HEK293 (cell line): ENCODE data around the gene BICRAL.

Experiments used
- CTCF ChIA-PET: fragments of 350-600 bp; formaldehyde crosslinking; extraction: SDS; loops from one replicate; lab custom pipeline; 2021; ENCODE audit warnings: antibody characterized with exemption; lab: Yijun Ruan, JAX
- POLR2A ChIA-PET: fragments of 300-600 bp; formaldehyde crosslinking; extraction: SDS; loops from one replicate; lab custom pipeline; 2020; ENCODE audit warnings: antibody characterized with exemption, inconsistent platforms; lab: Yijun Ruan, JAX
- H3K27ac ChIP-seq: fragments of 200-500 bp; sonication (Bioruptor generic); 2 replicates; pipeline ENCODE4 v1.5.1; 2014; ENCODE audit warnings: low read depth, low read length, control low read depth, inconsistent platforms; ENCODE audit errors: extremely low read depth
- H3K36me3 ChIP-seq, 2 experiments: fragments of 200-500 bp in 1 of 2; sonication (Bioruptor generic) in 1 of 2; 1 replicate in 1 of 2; 2 replicates in 1 of 2; pipeline ENCODE4 v1.5.1; 2014 to 2017; ENCODE audit warnings: inconsistent platforms in 2 of 2, low read length in 2 of 2; ENCODE audit not compliant: control insufficient read depth in 2 of 2, insufficient read depth in 1 of 2
- H3K4me1 ChIP-seq: fragments of 200-500 bp; sonication (Bioruptor generic); 2 replicates; pipeline ENCODE4 v1.5.1; 2014; ENCODE audit warnings: mild to moderate bottlenecking, low read length, inconsistent platforms; ENCODE audit not compliant: control insufficient read depth, insufficient read depth
- H3K4me3 ChIP-seq: 2 replicates; pipeline ENCODE4 v1.5.1; 2011; ENCODE audit warnings: low read depth, mild to moderate bottlenecking, control low read depth, low read length, moderate library complexity
- H3K9me3 ChIP-seq: fragments of 200-500 bp; sonication (Bioruptor generic); 2 replicates; pipeline ENCODE4 v1.5.1; 2014; ENCODE audit warnings: low read depth, low read length, inconsistent platforms; ENCODE audit not compliant: control insufficient read depth, insufficient read depth
- BCL11A ChIP-seq: fragments of 450-650 bp; formaldehyde crosslinking; IDR thresholded peaks from 2 replicates; pipeline ENCODE4 v1.5.1; 2016; ENCODE audit warnings: low read depth, missing biosample characterization, missing genetic modification characterization
- BCL11B ChIP-seq: fragments of 450-650 bp; formaldehyde crosslinking; IDR thresholded peaks from 2 replicates; pipeline ENCODE4 v1.5.1; 2016; ENCODE audit warnings: low read depth, missing biosample characterization, missing genetic modification characterization
- IKZF3 ChIP-seq: fragments of 450-650 bp; IDR thresholded peaks from 2 replicates; pipeline ENCODE4 v1.5.0; 2018; ENCODE audit warnings: missing biosample characterization, mild to moderate bottlenecking, missing genetic modification characterization, moderate library complexity
- KLF1 ChIP-seq: fragments of 450-650 bp; formaldehyde crosslinking; IDR thresholded peaks from 2 replicates; pipeline ENCODE4 v1.5.1; 2016; ENCODE audit warnings: missing biosample characterization, missing genetic modification characterization
- REPIN1 ChIP-seq: fragments of 450-650 bp; formaldehyde crosslinking; IDR thresholded peaks from 2 replicates; pipeline ENCODE4 v1.5.1; 2017; ENCODE audit warnings: missing biosample characterization, missing genetic modification characterization, low read depth
- ZBTB48 ChIP-seq: fragments of 450-650 bp; formaldehyde crosslinking; IDR thresholded peaks from 2 replicates; pipeline ENCODE4 v1.5.1; 2016; ENCODE audit warnings: missing biosample characterization, missing genetic modification characterization
- ZFP69B ChIP-seq: fragments of 450-650 bp; formaldehyde crosslinking; IDR thresholded peaks from 2 replicates; pipeline ENCODE4 v1.5.1; 2016; ENCODE audit warnings: missing biosample characterization, missing genetic modification characterization
- ZIC2 ChIP-seq: fragments of 450-650 bp; formaldehyde crosslinking; IDR thresholded peaks from 2 replicates; pipeline ENCODE4 v1.5.1; 2016; ENCODE audit warnings: missing biosample characterization, missing genetic modification characterization
- ZNF138 ChIP-seq: fragments of 450-650 bp; formaldehyde crosslinking; IDR thresholded peaks from 2 replicates; pipeline ENCODE4 v1.5.1; 2016; ENCODE audit warnings: missing biosample characterization, missing genetic modification characterization, borderline replicate concordance
- ZNF146 ChIP-seq: fragments of 450-650 bp; formaldehyde crosslinking; IDR thresholded peaks from 2 replicates; pipeline ENCODE4 v1.5.1; 2016; ENCODE audit warnings: missing biosample characterization, missing genetic modification characterization
- ZNF223 ChIP-seq: fragments of 450-650 bp; formaldehyde crosslinking; IDR thresholded peaks from 2 replicates; pipeline ENCODE4 v1.5.1; 2016; ENCODE audit warnings: missing biosample characterization, missing genetic modification characterization
- ZNF274 ChIP-seq, 2 experiments: fragments of 200-500 bp in 1 of 2; fragments of 450-650 bp in 1 of 2; sonication (Bioruptor generic) in 1 of 2; formaldehyde crosslinking in 1 of 2; IDR thresholded peaks; 2 replicates each; pipeline versions ENCODE4 v1.5.1 to v1.6.1; 2014 to 2016; ENCODE audit warnings: borderline replicate concordance in 1 of 2, inconsistent platforms in 1 of 2, low read length in 1 of 2, missing biosample characterization in 1 of 2, missing genetic modification characterization in 1 of 2
- ZNF335 ChIP-seq: fragments of 450-650 bp; formaldehyde crosslinking; conservative IDR thresholded peaks from 2 replicates; pipeline ENCODE4 v1.5.1; 2016; ENCODE audit warnings: missing biosample characterization, missing genetic modification characterization
- ZNF404 ChIP-seq: fragments of 450-650 bp; formaldehyde crosslinking; IDR thresholded peaks from 2 replicates; pipeline ENCODE4 v1.5.1; 2017; ENCODE audit warnings: missing biosample characterization, missing genetic modification characterization
- ZNF433 ChIP-seq: fragments of 450-650 bp; formaldehyde crosslinking; IDR thresholded peaks from 2 replicates; pipeline ENCODE4 v1.5.1; 2016; ENCODE audit warnings: missing biosample characterization, missing genetic modification characterization, low read depth
- ZNF600 ChIP-seq: fragments of 450-650 bp; formaldehyde crosslinking; IDR thresholded peaks from 2 replicates; pipeline ENCODE4 v1.5.1; 2016; ENCODE audit warnings: missing biosample characterization, missing genetic modification characterization
- ZNF621 ChIP-seq: fragments of 450-650 bp; formaldehyde crosslinking; IDR thresholded peaks from 2 replicates; pipeline ENCODE4 v1.5.1; 2017; ENCODE audit warnings: missing biosample characterization, missing genetic modification characterization
- ZNF629 ChIP-seq: fragments of 450-650 bp; formaldehyde crosslinking; IDR thresholded peaks from 2 replicates; pipeline ENCODE4 v1.5.1; 2017; ENCODE audit warnings: missing biosample characterization, missing genetic modification characterization
- ZNF677 ChIP-seq: fragments of 450-650 bp; IDR thresholded peaks from 2 replicates; pipeline ENCODE4 v1.5.0; 2018; ENCODE audit warnings: missing biosample characterization, mild to moderate bottlenecking, missing genetic modification characterization, moderate library complexity
- ZNF701 ChIP-seq: fragments of 450-650 bp; formaldehyde crosslinking; IDR thresholded peaks from 2 replicates; pipeline ENCODE4 v1.5.1; 2016; ENCODE audit warnings: missing biosample characterization, missing genetic modification characterization
- ZXDB ChIP-seq: fragments of 450-650 bp; formaldehyde crosslinking; IDR thresholded peaks from 2 replicates; pipeline ENCODE4 v1.5.1; 2016; ENCODE audit warnings: missing biosample characterization, missing genetic modification characterization
- TF ChIP-seq, protein P1 (sequence below): fragments of 450-650 bp; formaldehyde crosslinking; IDR thresholded peaks from 2 replicates; pipeline ENCODE4 v1.5.1; 2016; ENCODE audit warnings: missing biosample characterization, missing genetic modification characterization
- TF ChIP-seq, protein P2 (sequence below): fragments of 450-650 bp; formaldehyde crosslinking; IDR thresholded peaks from 2 replicates; pipeline ENCODE4 v1.5.1; 2016; ENCODE audit warnings: missing biosample characterization, missing genetic modification characterization, borderline replicate concordance
- TF ChIP-seq, protein P3 (sequence below): fragments of 450-650 bp; formaldehyde crosslinking; IDR thresholded peaks from 2 replicates; pipeline ENCODE4; 2016; ENCODE audit warnings: missing biosample characterization, missing genetic modification characterization
- TF ChIP-seq, protein P4 (sequence below): fragments of 450-650 bp; formaldehyde crosslinking; IDR thresholded peaks from 2 replicates; pipeline ENCODE4 v1.5.1; 2017; ENCODE audit warnings: missing biosample characterization, missing genetic modification characterization

Gene BICRAL

DNA sequence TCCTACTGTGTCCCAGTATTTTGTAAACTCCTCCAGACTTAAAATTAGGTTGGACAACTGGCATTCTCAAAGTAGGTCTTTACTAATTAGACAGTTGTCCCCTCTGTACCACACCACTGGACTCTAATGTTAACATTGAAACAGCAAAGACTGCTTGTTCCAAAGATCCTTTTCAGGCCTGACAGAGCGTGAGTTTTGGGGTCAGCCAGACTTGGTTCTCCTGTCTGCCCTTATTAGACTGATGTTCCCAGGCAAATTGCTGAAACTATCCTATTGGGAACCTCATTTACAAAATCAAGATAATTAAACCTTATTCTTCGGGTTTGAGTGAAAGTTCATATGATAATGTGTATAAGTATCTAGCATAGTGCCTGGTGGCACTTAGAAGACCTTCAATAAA is 3.7 kb upstream of the BICRAL start (continued):
- TF ChIP-seq, protein P1, sequence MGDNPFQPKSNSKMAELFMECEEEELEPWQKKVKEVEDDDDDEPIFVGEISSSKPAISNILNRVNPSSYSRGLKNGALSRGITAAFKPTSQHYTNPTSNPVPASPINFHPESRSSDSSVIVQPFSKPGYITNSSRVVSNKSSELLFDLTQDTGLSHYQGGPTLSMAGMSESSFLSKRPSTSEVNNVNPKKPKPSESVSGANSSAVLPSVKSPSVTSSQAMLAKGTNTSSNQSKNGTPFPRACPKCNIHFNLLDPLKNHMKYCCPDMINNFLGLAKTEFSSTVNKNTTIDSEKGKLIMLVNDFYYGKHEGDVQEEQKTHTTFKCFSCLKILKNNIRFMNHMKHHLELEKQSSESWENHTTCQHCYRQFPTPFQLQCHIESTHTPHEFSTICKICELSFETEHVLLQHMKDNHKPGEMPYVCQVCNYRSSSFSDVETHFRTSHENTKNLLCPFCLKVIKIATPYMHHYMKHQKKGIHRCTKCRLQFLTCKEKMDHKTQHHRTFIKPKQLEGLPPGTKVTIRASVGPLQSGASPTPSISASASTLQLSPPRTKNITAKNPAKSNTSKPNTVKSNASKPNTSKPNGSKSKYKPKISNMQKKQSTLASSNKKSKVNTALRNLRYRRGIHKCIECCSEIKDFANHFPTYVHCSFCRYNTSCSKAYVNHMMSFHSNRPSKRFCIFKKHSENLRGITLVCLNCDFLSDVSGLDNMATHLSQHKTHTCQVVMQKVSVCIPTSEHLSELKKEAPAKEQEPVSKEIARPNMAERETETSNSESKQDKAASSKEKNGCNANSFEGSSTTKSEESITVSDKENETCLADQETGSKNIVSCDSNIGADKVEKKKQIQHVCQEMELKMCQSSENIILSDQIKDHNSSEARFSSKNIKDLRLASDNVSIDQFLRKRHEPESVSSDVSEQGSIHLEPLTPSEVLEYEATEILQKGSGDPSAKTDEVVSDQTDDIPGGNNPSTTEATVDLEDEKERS (tag by site-specific recombination): no peak
- no peak for TF ChIP-seq ZNF223 (tag by site-specific recombination)
- TF ChIP-seq BCL11A (tag by site-specific recombination): no peak
- TF ChIP-seq ZNF404 (tag by site-specific recombination): no peak
- TF ChIP-seq ZNF629 (tag by site-specific recombination): no peak
- TF ChIP-seq, all 188 proteins: peak for 0

DNA sequence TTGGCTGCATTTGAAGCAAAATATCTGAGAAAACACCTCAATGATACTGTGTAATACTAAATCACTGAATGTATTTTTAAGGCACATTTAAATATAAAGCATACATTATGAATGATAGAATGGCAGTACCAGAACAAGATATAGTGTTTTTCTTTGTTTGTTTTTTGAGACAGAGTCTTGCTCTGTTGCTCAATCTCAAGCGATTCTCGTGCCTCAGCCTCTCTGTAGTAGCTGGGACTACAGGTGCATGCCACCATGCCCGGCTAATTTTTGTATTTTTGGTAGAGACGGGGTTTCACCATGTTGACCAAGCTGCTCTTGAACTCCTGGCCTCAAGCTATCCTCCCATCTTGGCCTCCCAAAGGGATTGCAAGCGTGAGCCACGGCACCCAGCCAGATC is 2.3 kb upstream of the BICRAL start:
- Histone ChIP-seq H3K4me3 (no peak overlapping the region), H3K9me3 (no peaks in the 10 kb centered on the region), H3K36me3 (no peaks in the 10 kb centered on the region), H3K27ac (no peak overlapping the region), H3K4me1 (no peaks in the 10 kb centered on the region)
- ChIA-PET POLR2A (interaction anchor here (0.6 to 16.3 kb wide), 4 partner anchors 8 to 34 kb away, joined by 3 to 316 read pairs (median 3); partner anchors contain the start of gene TBCC), CTCF (interaction anchor here (0.7 kb wide), 1 partner anchor 14 kb away, joined by 4 read pairs; no protein-coding TSS in a partner anchor)
- TF ChIP-seq ZNF621 (tag by site-specific recombination) (no peak), ZNF433 (tag by site-specific recombination) (no peak), ZNF138 (tag by site-specific recombination) (no peak), ZNF146 (tag by site-specific recombination) (no peak), ZBTB48 (tag by site-specific recombination) (no peak), ZIC2 (tag by site-specific recombination) (no peak), REPIN1 (tag by site-specific recombination) (no peak), ZFP69B (tag by site-specific recombination) (no peak), ZXDB (tag by site-specific recombination) (no peak)
- TF ChIP-seq, protein P2, sequence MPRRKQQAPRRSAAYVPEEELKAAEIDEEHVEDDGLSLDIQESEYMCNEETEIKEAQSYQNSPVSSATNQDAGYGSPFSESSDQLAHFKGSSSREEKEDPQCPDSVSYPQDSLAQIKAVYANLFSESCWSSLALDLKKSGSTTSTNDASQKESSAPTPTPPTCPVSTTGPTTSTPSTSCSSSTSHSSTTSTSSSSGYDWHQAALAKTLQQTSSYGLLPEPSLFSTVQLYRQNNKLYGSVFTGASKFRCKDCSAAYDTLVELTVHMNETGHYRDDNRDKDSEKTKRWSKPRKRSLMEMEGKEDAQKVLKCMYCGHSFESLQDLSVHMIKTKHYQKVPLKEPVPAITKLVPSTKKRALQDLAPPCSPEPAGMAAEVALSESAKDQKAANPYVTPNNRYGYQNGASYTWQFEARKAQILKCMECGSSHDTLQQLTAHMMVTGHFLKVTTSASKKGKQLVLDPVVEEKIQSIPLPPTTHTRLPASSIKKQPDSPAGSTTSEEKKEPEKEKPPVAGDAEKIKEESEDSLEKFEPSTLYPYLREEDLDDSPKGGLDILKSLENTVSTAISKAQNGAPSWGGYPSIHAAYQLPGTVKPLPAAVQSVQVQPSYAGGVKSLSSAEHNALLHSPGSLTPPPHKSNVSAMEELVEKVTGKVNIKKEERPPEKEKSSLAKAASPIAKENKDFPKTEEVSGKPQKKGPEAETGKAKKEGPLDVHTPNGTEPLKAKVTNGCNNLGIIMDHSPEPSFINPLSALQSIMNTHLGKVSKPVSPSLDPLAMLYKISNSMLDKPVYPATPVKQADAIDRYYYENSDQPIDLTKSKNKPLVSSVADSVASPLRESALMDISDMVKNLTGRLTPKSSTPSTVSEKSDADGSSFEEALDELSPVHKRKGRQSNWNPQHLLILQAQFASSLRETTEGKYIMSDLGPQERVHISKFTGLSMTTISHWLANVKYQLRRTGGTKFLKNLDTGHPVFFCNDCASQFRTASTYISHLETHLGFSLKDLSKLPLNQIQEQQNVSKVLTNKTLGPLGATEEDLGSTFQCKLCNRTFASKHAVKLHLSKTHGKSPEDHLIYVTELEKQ (tag by site-specific recombination): no peak
- TF ChIP-seq, protein P3, sequence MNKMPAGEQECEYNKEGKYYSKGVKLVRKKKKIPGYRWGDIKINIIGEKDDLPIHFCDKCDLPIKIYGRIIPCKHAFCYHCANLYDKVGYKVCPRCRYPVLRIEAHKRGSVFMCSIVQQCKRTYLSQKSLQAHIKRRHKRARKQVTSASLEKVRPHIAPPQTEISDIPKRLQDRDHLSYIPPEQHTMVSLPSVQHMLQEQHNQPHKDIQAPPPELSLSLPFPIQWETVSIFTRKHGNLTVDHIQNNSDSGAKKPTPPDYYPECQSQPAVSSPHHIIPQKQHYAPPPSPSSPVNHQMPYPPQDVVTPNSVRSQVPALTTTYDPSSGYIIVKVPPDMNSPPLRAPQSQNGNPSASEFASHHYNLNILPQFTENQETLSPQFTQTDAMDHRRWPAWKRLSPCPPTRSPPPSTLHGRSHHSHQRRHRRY: no peak

DNA sequence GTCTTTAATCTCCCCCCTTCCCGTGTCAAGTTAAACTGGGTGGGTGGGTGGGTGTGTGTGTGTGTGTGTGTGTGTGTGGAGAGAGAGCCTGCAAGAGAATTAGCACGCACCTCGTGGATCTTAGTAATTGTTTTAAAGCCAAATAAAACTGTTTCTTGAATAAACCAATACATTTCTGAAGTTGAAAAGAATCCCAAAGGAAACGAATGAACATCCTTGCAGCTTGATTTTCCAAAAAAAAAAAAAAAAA is 381 bp upstream of the BICRAL start:
- POLR2A ChIA-PET: interaction anchor here (0.6 to 16.3 kb wide), 10 partner anchors 9 to 1709 kb away, joined by 3 to 316 read pairs (median 4); partner anchors contain the start of genes CNPY3, NFYA, TBCC and UBR2
- Histone ChIP-seq H3K27ac (peak overlapping the region; percentile 100), H3K4me3 (peak overlapping the region; percentile 98), H3K9me3 (no peaks in the 10 kb centered on the region), H3K36me3 (no peaks in the 10 kb centered on the region), H3K4me1 (0 out of 2 replicates have a peak, but pooled peaks cover 2% of the 10 kb centered on the region)
- CTCF ChIA-PET: interaction anchor here (0.6 to 1.2 kb wide), 4 partner anchors 9 to 368 kb away, joined by 3 to 6 read pairs (median 4); no protein-coding TSS in a partner anchor
- TF ChIP-seq ZNF701 (tag by site-specific recombination) (no peak), ZNF677 (no peak), KLF1 (tag by site-specific recombination) (no peak), ZNF600 (tag by site-specific recombination) (no peak), ZNF335 (tag by site-specific recombination) (peak; percentile 46), IKZF3 (tag by site-specific recombination) (no peak), BCL11B (tag by site-specific recombination) (no peak), ZNF274 (IDR thresholded peaks at IDR 0.05; ENCODE audit: low read length) (no peak), ZNF274 (tag by site-specific recombination; IDR thresholded peaks at IDR 0.05; ENCODE audit: borderline replicate concordance) (no peak)
- TF ChIP-seq, protein P4, sequence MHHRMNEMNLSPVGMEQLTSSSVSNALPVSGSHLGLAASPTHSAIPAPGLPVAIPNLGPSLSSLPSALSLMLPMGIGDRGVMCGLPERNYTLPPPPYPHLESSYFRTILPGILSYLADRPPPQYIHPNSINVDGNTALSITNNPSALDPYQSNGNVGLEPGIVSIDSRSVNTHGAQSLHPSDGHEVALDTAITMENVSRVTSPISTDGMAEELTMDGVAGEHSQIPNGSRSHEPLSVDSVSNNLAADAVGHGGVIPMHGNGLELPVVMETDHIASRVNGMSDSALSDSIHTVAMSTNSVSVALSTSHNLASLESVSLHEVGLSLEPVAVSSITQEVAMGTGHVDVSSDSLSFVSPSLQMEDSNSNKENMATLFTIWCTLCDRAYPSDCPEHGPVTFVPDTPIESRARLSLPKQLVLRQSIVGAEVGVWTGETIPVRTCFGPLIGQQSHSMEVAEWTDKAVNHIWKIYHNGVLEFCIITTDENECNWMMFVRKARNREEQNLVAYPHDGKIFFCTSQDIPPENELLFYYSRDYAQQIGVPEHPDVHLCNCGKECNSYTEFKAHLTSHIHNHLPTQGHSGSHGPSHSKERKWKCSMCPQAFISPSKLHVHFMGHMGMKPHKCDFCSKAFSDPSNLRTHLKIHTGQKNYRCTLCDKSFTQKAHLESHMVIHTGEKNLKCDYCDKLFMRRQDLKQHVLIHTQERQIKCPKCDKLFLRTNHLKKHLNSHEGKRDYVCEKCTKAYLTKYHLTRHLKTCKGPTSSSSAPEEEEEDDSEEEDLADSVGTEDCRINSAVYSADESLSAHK (tag by site-specific recombination): no peak
